IMR-90 (cell line): ENCODE measurements around the gene CNTN4.

Experiments
- BHLHE40 ChIP-seq: fragments of 150-350 bp; IDR thresholded peaks from 2 replicates; pipeline ENCODE4 v1.6.1; 2016; ENCODE audit warnings: mild to moderate bottlenecking, low read depth, low read length
- CEBPB ChIP-seq: IDR thresholded peaks from 2 replicates; pipeline ENCODE4 v1.6.1; 2012; ENCODE audit warnings: low read depth, low read length, improper control_type of control experiment
- CHD1 ChIP-seq: IDR thresholded peaks from 2 replicates; pipeline ENCODE4 v1.6.1; 2012; ENCODE audit warnings: low read depth, low read length, improper control_type of control experiment
- MAFK ChIP-seq: IDR thresholded peaks from 2 replicates; pipeline ENCODE4 v1.6.1; 2012; ENCODE audit warnings: low read depth, low read length, improper control_type of control experiment
- MAZ ChIP-seq: IDR thresholded peaks from 2 replicates; pipeline ENCODE4 v1.6.1; 2012; ENCODE audit warnings: low read depth, mild to moderate bottlenecking, low read length, improper control_type of control experiment, moderate library complexity, borderline replicate concordance
- MXI1 ChIP-seq: IDR thresholded peaks from 2 replicates; pipeline ENCODE4 v1.6.1; 2012; ENCODE audit warnings: low read depth, mild to moderate bottlenecking, low read length, moderate library complexity, borderline replicate concordance
- POLR2A ChIP-seq: IDR thresholded peaks from 2 replicates; pipeline ENCODE4 v1.6.1; 2012; ENCODE audit warnings: mild to moderate bottlenecking, low read depth, low read length
- RAD21 ChIP-seq: IDR thresholded peaks from 2 replicates; pipeline ENCODE4 v1.6.1; 2012; ENCODE audit warnings: low read length, improper control_type of control experiment
- RCOR1 ChIP-seq: IDR thresholded peaks from 2 replicates; pipeline ENCODE4 v1.6.1; 2012; ENCODE audit warnings: mild to moderate bottlenecking, low read length, improper control_type of control experiment; ENCODE audit not compliant: insufficient replicate concordance
- RFX5 ChIP-seq: IDR thresholded peaks from 2 replicates; pipeline ENCODE4 v1.8.0; 2012; ENCODE audit warnings: low read depth, mild to moderate bottlenecking, low read length, moderate library complexity
- SMC3 ChIP-seq: fragments of 150-350 bp; IDR thresholded peaks from 2 replicates; pipeline ENCODE4 v1.6.1; 2016; ENCODE audit warnings: low read depth, mild to moderate bottlenecking, antibody characterized with exemption, low read length, moderate library complexity
- TF ChIP-seq, protein P1 (sequence below): conservative IDR thresholded peaks from 2 replicates; pipeline ENCODE4 v1.5.1; 2012; ENCODE audit warnings: mild to moderate bottlenecking, low read depth, low read length, improper control_type of control experiment
- TF ChIP-seq, protein P2 (sequence below): fragments of 150-350 bp; IDR thresholded peaks from 2 replicates; pipeline ENCODE4 v1.6.1; 2017; ENCODE audit warnings: mild to moderate bottlenecking, antibody characterized with exemption, low read length, low read depth
- TF ChIP-seq, protein P3 (sequence below): fragments of 150-350 bp; IDR thresholded peaks from 2 replicates; pipeline ENCODE4 v1.6.1; 2016; ENCODE audit warnings: low read depth, mild to moderate bottlenecking, low read length, moderate library complexity, borderline replicate concordance

DNA sequence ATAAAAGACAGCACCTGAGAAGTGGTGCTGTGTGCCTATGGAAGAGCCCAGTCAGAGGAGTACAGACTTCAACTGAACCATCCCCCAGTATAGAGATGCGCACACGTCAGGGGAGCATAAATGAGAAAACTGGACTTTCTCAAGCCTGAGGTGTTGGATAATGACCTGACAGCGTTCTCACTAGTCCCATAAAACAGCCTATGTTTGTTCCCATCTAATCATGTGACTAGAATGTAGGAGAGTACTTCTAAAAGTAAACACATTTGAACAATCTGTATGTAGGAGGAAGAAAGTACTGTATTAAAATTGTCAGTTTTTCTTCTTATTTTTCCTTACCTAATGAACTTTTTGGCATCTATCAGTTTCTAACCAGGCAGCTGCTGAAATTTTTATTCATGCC lies 498.9 kb downstream of the CNTN4 start:
- TF ChIP-seq RAD21 (no peak), MAFK (no peak), POLR2A (no peak), MAZ (no peak), RCOR1 (no peak), CEBPB (no peak), SMC3 (no peak), BHLHE40 (no peak), CHD1 (no peak), MXI1 (no peak), RFX5 (no peak)
- TF ChIP-seq, protein P1, sequence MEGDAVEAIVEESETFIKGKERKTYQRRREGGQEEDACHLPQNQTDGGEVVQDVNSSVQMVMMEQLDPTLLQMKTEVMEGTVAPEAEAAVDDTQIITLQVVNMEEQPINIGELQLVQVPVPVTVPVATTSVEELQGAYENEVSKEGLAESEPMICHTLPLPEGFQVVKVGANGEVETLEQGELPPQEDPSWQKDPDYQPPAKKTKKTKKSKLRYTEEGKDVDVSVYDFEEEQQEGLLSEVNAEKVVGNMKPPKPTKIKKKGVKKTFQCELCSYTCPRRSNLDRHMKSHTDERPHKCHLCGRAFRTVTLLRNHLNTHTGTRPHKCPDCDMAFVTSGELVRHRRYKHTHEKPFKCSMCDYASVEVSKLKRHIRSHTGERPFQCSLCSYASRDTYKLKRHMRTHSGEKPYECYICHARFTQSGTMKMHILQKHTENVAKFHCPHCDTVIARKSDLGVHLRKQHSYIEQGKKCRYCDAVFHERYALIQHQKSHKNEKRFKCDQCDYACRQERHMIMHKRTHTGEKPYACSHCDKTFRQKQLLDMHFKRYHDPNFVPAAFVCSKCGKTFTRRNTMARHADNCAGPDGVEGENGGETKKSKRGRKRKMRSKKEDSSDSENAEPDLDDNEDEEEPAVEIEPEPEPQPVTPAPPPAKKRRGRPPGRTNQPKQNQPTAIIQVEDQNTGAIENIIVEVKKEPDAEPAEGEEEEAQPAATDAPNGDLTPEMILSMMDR, result no peak
- TF ChIP-seq, protein P2, sequence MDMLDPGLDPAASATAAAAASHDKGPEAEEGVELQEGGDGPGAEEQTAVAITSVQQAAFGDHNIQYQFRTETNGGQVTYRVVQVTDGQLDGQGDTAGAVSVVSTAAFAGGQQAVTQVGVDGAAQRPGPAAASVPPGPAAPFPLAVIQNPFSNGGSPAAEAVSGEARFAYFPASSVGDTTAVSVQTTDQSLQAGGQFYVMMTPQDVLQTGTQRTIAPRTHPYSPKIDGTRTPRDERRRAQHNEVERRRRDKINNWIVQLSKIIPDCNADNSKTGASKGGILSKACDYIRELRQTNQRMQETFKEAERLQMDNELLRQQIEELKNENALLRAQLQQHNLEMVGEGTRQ, result no peak
- TF ChIP-seq, protein P3, sequence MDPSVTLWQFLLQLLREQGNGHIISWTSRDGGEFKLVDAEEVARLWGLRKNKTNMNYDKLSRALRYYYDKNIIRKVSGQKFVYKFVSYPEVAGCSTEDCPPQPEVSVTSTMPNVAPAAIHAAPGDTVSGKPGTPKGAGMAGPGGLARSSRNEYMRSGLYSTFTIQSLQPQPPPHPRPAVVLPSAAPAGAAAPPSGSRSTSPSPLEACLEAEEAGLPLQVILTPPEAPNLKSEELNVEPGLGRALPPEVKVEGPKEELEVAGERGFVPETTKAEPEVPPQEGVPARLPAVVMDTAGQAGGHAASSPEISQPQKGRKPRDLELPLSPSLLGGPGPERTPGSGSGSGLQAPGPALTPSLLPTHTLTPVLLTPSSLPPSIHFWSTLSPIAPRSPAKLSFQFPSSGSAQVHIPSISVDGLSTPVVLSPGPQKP, result no peak
